Osteoblast (primary cell): ENCODE results near the gene MACROD2. TPM values are rescaled to one million over a fixed set of nuclear protein-coding genes. Genes with fewer than 3 reads are reported as not detected.

Experiments
- DNase-seq: peaks from one replicate; pipeline ENCODE4 v3.0.0; 2011; ENCODE audit warnings: low spot score, mixed read lengths; ENCODE audit not compliant: insufficient read length; ENCODE audit errors: missing footprints
- H2AFZ ChIP-seq: 2 replicates; pipeline ENCODE4 v1.6.0; 2011; ENCODE audit warnings: mild to moderate bottlenecking, low read length
- H3K27ac ChIP-seq: 2 replicates; pipeline ENCODE4 v1.5.1; 2011; ENCODE audit warnings: mild to moderate bottlenecking, low read depth, low read length, moderate library complexity
- H3K27me3 ChIP-seq: 2 replicates; pipeline ENCODE4 v1.6.0; 2012; ENCODE audit warnings: mild to moderate bottlenecking, control low read depth, inconsistent platforms, low read length, moderate library complexity; ENCODE audit not compliant: insufficient read depth
- H3K36me3 ChIP-seq: 2 replicates; pipeline ENCODE4 v1.5.1; 2011; ENCODE audit warnings: mild to moderate bottlenecking, low read length, control low read depth, moderate library complexity; ENCODE audit not compliant: insufficient read depth
- H3K4me1 ChIP-seq: 2 replicates; pipeline ENCODE4 v1.5.1; 2011; ENCODE audit warnings: mild to moderate bottlenecking, low read length, control low read depth, moderate library complexity; ENCODE audit not compliant: insufficient read depth
- H3K4me2 ChIP-seq: 2 replicates; pipeline ENCODE4 v1.6.0; 2011; ENCODE audit warnings: mild to moderate bottlenecking, low read length; ENCODE audit not compliant: insufficient read depth
- H3K4me3 ChIP-seq: fragments of 200-600 bp; sonication (generic); 3 replicates; pipeline ENCODE4 v1.5.1; 2012; ENCODE audit warnings: mild to moderate bottlenecking, low read length, inconsistent platforms; ENCODE audit not compliant: insufficient read depth
- H3K79me2 ChIP-seq: 2 replicates; pipeline ENCODE4 v1.6.0; 2012; ENCODE audit warnings: mild to moderate bottlenecking, low read length, control low read depth, inconsistent platforms; ENCODE audit not compliant: insufficient read depth
- H3K9me3 ChIP-seq: 2 replicates; pipeline ENCODE4 v1.5.1; 2011; ENCODE audit warnings: low read depth, low read length, control low read depth
- H4K20me1 ChIP-seq: 2 replicates; pipeline ENCODE4 v1.6.0; 2012; ENCODE audit warnings: mild to moderate bottlenecking, low read length, control low read depth; ENCODE audit not compliant: insufficient read depth
- total RNA-seq: library from RNA; depleted of rRNA; stranded (reverse); fragments of >200 nt; gene quantifications from 2 replicates; pipeline ENCODE4 v1.2.3, GENCODE V29; 2012
- TF ChIP-seq, protein P1 (sequence below): IDR thresholded peaks from 2 replicates; pipeline ENCODE4 v1.5.1; 2011; ENCODE audit warnings: mild to moderate bottlenecking, low read depth, low read length, moderate library complexity; ENCODE audit errors: extremely low read depth

The MACROD2 gene
- total RNA-seq, 1 donor: 4.0 TPM

DNA sequence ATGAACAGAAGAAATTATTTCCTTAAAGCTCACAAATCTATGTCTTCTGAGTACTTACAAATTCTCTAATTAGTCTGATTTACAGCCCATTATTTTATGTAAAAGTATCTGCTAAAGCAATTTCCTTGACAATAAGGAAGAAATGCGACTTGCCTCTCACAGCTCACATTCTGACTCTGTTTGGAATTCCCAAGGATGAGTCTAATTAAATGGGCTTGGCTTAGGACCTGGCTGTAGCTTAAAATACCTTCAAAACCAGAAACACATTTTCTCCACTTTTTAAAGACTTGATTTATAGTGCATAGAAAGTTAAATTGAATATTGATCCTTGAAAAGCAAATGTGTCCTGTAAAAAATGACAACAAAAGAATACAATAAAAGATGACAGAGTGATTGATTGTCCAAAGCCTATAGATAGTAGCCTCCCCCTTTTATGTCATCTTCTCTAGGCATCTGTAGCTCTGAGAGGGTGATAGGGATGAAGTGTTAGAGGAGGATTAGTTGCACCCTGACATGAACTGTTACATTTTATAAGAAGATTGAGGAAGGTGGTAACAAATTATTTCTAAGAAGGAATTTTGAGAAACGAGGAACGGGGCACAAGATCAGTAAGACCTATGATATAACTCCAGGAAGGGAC is 118.9 kb downstream of the MACROD2 start:
- no peak overlapping the region for H3K4me2 ChIP-seq
- no peak overlapping the region for H2AFZ ChIP-seq
- H3K4me3 ChIP-seq: no peak overlapping the region
- H3K27ac ChIP-seq: no peak overlapping the region
- H3K27me3 ChIP-seq: no peaks in the 10 kb centered on the region
- no peaks in the 10 kb centered on the region for H3K79me2 ChIP-seq
- no peaks in the 10 kb centered on the region for H3K4me1 ChIP-seq
- DNase-seq: no peak
- no peaks in the 10 kb centered on the region for H3K9me3 ChIP-seq
- no peaks in the 10 kb centered on the region for H4K20me1 ChIP-seq
- TF ChIP-seq, protein P1, sequence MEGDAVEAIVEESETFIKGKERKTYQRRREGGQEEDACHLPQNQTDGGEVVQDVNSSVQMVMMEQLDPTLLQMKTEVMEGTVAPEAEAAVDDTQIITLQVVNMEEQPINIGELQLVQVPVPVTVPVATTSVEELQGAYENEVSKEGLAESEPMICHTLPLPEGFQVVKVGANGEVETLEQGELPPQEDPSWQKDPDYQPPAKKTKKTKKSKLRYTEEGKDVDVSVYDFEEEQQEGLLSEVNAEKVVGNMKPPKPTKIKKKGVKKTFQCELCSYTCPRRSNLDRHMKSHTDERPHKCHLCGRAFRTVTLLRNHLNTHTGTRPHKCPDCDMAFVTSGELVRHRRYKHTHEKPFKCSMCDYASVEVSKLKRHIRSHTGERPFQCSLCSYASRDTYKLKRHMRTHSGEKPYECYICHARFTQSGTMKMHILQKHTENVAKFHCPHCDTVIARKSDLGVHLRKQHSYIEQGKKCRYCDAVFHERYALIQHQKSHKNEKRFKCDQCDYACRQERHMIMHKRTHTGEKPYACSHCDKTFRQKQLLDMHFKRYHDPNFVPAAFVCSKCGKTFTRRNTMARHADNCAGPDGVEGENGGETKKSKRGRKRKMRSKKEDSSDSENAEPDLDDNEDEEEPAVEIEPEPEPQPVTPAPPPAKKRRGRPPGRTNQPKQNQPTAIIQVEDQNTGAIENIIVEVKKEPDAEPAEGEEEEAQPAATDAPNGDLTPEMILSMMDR: no peak
- H3K36me3 ChIP-seq: no peaks in the 10 kb centered on the region

DNA sequence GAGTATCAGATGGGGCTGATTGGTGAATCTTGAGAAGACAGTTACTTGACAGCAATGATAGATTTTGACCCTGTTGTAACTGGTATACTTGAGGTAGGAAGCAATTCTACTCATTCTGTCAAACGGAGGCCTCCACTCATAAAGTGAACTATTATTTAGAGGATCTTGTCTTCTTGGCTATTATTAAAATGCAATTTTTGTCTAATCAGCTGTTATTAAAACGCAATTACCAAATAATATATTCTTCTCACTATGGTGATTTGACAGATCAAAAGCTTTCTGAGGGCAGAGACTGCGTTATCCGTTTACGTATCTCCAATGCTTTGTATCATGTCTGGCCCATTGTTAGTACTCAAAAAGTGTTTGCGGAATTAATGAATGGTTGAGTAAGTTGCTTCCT is 120.7 kb downstream of the MACROD2 start:
- no peak for DNase-seq
- no peaks in the 10 kb centered on the region for H3K27me3 ChIP-seq
- no peak overlapping the region for H2AFZ ChIP-seq
- H4K20me1 ChIP-seq: no peaks in the 10 kb centered on the region
- TF ChIP-seq, protein P1: no peak
- no peaks in the 10 kb centered on the region for H3K9me3 ChIP-seq
- H3K4me2 ChIP-seq: no peak overlapping the region
- H3K36me3 ChIP-seq: no peaks in the 10 kb centered on the region
- no peak overlapping the region for H3K4me3 ChIP-seq
- H3K79me2 ChIP-seq: no peaks in the 10 kb centered on the region
- no peaks in the 10 kb centered on the region for H3K4me1 ChIP-seq
- H3K27ac ChIP-seq: no peak overlapping the region

DNA sequence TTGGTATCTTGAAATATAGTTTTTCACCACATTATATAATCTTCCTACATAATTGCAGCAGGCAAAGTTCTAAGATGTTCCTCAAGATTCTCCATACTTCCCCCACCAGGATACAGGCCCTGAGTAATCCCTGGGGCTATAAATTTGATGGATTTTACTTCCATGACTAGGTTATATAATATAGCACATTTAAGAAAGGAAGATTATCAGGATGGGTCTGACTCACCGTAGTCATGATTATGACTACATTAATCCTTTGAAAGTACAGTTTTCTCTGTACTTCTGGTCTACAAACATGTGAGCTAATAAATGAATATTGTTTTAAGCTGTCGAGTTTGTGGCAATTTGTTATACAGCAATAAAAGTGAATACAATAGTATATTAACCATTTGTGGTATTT is 122.5 kb downstream of the MACROD2 start:
- Histone ChIP-seq H3K27ac (no peak overlapping the region), H3K4me3 (no peak overlapping the region), H4K20me1 (no peaks in the 10 kb centered on the region), H3K9me3 (no peaks in the 10 kb centered on the region), H3K79me2 (no peaks in the 10 kb centered on the region), H3K4me2 (no peak overlapping the region), H2AFZ (no peak overlapping the region), H3K27me3 (no peaks in the 10 kb centered on the region), H3K4me1 (no peaks in the 10 kb centered on the region), H3K36me3 (no peaks in the 10 kb centered on the region)
- TF ChIP-seq, protein P1: no peak
- DNase-seq: no peak

DNA sequence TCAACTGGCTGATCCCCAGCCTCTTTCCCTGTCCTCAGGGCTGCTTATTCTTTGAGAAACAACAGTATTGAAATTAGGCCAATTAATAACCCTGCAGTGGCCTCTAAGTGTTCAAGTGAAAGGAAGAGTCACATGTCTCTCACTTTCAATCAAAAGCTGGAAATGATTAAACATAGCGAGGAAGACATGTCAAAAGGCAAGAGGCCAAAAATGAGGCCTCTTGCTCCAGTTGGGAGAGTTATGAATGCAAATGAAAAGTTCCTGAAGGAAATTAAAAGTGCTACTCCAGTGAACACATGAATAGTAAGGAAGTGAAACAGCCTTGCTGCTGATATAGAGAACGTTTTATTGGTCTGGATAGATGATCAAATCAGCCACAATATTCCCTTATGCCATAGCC is 131.5 kb downstream of the MACROD2 start:
- no peak overlapping the region for H3K4me3 ChIP-seq

More for the DNA sequence above, 131.5 kb downstream of the MACROD2 start:
- Histone ChIP-seq H3K27me3 (no peaks in the 10 kb centered on the region), H3K27ac (no peak overlapping the region), H3K36me3 (no peaks in the 10 kb centered on the region), H3K9me3 (no peaks in the 10 kb centered on the region), H3K4me2 (no peak overlapping the region), H3K79me2 (no peaks in the 10 kb centered on the region), H2AFZ (no peak overlapping the region), H3K4me1 (no peaks in the 10 kb centered on the region), H4K20me1 (no peaks in the 10 kb centered on the region)
- no peak for DNase-seq
- TF ChIP-seq, protein P1: no peak
